GM10847 (cell line): ENCODE data around the gene LRRN4.

Experiments used
- POLR2A ChIP-seq: IDR thresholded peaks from 2 replicates; pipeline ENCODE4 v1.6.1; 2011; ENCODE audit not compliant: insufficient read length; ENCODE audit errors: extremely low read depth

Gene LRRN4

DNA sequence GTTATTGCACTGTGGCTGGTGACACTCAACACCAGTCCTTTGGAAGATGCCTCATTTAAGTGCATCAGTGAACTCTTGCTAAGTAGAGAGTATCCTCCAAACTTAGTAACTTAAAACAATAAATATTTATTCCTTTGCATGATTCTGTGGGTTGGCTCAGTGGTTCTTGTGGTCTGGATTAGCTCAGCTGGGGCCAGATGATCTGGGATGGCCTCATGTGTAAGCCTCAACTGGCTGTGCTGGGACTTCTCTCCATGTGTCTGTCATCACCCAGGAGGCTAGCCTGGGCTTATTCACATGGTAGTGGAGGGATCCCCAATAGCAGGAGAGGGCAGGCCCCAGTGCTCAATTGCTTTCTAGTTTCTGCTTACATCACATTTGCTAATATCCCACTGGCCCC, 8.3 kb downstream of the LRRN4 start:
- TF ChIP-seq POLR2A, result no peak

DNA sequence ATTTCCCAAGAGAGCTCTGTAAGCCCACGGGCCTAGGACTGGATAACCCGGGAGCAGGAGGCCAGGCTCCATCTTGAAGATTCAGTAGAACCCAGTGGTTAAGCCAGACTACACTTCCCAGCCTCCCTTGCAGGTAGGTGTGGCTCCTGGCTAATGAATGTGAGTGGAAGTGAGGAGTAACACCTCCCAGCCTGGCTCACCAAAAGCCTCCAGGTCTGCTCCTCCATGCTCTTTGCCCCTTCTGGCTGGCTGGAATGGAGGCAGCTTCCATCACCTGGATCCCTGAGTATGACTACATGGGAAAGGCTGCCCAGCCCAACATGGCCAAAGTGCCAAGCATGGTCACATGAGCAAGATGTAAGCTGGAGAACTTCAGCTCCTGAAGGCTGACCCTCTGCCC, 9.7 kb downstream of the LRRN4 start:
- no peak for TF ChIP-seq POLR2A

DNA sequence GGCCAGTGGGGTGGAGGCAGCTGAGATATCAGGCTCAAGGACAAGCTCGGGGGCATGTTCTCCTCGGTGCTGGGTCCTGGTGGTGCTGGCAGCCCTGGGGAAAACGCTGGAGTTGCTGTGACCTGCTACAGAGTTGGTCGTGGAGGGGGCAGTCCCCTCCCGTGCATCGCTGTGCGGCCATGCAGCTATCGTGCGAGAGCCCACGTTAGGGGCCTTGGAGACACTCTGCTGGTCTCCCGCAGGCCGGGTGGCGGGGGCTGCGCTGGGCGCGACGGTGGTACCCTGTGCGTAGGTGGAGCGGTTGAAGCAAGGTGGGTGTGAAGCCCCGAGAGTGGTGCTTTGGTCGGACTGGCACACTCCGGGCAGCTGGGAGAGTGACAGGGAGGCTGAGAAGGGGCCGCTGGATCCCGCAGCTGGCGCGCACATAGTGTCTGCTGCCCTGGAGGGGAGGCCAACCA, 12.0 kb downstream of the LRRN4 start:
- TF ChIP-seq POLR2A, result no peak

DNA sequence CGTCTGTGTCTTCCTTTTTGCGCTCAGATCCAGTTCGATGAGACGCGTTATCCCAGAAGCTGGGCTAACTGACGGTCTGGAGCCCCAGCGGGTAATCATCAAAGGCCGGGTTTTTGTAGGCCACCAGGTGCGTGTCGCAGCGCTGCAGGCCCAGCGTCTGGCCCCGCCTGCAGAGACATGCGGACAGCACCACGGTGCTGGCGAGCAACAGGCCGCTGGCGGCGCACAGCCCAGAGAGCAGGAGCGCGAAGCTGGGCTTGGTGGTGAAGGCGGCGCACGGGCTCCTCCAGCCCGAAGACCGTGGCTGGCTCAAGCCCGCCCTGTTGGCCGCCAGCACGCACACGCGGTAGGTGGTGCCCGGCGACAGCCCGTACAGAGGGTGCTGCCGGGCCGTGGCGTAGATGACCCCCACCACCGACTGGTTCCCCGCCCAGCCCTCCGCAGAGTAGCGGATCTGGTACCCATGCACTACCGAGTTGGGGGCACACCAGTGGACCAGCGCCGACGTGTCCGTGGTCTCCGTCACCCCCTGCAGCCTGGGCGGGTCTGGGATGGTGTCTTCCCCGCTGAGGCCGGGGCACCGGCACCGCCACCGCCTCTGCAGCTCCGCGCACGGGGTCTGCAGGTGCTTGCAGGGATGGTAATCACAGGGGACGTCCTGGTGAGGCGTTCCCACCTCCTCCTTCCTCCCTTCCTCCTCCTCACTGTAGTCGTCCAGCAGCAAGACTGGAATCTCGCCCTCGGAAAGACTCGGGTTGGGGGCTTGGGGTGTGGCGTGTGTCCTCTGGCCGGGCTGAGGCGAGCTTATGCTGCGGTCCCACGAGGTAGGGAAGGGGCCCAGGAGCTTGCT, 12.7 kb downstream of the LRRN4 start:
- TF ChIP-seq POLR2A, result no peak

DNA sequence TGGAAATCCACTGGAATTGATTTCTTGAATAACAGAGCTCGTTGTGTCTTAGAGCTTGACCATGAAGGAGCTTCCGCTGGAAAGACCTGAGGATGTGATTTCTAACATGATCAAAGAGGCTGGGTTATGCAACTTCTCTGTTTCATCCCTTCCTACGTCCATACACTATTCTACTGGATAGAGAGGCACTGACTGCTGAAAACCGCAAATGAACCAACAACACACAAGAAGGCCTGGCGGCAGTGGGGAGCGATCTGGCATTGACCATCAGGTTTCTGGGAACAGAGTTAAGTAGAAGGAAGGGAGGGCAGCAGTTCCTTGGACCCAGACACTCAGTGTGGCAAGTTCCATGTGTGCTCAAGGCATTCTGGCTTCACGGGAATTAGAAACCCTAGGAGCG, 13.3 kb downstream of the LRRN4 start:
- no peak for TF ChIP-seq POLR2A

DNA sequence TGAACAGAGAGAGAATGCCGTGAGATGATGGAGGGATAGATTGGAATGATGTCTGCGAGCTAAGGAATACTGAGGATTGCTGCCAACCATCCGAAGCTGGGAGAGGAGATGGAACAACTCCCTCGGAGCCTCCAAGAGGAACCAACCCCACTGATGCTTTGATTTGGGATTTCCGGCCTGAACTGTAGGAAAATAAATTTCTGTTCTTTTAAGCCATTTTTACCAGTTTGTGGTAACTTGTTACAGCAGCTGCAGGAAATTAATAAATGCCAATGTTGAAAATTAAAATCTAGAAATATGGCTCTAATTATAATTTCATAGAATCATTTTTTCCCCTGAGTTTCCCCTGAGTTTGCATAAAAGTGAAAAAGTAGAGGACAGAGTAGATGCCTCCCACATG, 14.1 kb downstream of the LRRN4 start:
- TF ChIP-seq POLR2A, result no peak

DNA sequence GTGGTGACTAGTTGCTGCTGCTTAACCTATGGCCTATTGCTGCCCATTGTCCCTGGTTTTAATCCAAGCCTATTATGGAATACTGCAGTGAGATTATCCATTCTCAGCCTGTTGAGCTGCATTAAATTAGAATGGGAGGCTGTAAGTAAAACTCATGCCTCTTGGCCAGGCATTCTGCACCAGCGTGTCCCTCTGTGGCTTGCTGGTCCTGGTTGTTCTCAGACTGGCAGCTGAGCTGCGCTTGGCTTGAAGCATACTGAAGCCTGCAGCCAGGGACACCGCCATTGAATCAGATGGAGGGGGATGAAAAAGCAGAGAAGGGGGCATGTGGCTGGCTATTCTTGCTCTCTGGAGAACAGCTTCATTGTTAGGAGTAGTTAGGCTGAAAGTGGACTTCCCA, 15.6 kb downstream of the LRRN4 start:
- no peak for TF ChIP-seq POLR2A

DNA sequence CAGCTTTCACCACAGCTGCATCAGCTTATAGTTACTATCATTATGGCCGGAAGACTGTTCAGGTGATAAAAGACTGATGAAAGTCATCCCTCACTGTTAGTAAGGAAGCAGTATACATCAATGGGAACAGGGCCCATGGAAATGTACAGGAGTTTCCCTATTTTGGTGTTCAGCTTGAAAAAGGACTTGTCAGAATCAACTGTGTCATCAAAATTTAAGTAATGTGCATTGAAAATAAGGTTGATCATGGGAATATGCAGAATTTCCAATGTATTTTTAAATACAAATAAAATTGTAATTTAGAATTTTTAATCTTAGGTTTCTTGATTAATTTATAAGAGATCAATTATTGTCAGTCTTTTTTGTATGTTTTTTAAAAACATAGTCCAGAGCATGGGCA, 16.8 kb downstream of the LRRN4 start:
- TF ChIP-seq POLR2A, result no peak

DNA sequence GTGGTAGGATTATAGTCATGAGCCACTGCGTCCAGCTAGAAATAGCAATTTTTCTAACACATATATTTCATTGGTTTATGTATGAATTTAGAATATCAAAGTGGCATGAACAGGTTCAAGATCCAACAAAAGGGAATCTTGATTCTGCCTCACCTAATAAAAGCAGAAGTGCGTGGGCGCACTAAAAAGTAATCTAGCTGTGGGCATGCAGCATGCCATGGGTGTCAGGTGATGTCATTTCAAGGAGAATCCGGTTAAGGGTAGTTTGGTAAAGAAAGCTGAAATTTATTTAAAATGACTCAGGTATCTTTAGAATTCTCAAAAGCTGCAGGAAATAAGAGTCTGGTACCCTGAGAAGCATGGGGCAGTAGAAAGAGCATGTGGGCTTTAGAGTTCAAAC, 17.6 kb downstream of the LRRN4 start:
- no peak for TF ChIP-seq POLR2A

DNA sequence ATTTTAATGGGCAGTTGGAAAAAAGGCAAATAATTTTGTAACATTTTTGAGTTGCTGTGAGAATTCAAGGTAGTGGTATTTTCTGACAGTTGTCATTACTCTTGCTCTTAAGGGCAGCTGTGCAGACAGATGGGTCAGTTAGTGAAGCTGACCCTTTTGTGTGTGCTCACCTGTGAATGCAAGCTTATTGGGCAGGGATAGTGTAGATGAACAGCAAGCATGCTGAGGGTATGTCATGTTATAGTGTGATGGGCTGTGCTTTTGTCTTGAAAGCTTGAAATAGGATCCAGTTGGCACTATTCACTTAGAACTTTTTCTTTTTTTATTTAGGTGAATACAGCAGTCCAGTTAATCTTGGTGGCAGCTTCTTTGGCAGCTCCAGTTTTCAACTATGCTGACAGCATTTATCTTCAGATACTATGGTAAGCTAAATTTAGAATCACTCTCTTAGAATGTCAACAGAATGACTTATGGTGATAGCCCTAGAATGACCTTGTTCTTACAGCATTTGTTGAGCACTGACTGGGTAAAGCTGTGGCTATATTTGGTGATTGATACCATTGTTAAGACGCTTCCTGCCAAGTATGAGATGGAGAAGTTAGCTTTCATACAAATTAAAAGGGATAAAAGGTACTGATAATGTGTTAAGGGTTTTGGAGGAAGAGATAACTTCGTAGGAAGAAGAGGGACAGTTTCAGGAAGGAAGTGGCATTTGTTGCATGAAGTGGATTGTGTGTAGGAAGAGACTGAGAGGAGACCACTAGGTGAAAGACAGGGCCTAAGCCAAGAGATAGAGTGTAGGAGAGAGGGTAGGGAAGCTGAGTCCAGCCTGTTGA, 19.5 kb downstream of the LRRN4 start:
- no peak for TF ChIP-seq POLR2A

DNA sequence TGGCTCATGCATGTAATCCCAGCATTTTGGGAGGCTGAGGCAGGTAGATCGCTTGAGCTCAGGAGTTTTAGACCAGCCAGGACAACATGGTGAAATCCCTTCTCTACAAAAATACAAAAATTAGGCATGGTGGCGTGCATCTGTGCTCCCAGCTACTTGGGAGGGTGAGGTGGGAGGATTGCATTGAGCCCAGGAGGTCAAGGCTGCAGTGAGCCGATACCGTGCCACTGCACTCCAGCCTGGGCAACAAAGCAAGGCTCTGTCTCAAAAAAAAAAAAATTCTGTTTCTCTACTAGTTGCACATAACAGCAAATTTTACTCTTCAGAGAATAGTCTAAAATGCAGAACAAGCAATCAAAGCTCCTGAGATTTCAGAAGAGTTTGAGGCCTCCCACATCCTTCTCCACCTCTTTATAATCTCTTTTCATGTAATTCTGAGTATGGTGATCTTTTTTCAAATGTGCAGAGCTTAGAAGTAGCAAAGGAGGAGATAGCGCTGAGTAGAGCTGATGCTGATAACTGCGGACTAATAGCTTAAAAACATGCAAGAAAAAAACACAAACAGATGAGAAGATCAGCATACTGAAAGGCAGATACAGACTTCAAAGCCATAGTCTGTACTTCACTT, 23.3 kb downstream of the LRRN4 start:
- no peak for TF ChIP-seq POLR2A

DNA sequence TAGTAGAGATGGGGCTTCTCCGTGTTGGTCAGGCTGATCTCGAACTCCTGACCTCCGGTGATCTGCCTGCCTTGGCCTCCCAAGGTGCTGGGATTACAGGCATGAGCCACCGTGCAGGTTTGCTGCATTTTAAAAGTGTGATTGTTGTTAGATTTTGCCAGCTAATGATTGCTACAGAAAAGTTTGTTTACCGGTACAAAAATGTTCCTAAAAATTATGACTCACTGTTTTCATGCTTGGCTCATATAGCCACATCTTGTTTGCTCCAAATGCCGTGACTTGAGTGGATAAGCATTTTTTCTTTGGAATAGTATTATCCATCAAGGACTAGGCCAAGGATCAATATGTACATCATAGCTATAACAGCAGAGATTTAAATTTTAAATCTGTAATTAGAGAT, 24.3 kb downstream of the LRRN4 start:
- no peak for TF ChIP-seq POLR2A

DNA sequence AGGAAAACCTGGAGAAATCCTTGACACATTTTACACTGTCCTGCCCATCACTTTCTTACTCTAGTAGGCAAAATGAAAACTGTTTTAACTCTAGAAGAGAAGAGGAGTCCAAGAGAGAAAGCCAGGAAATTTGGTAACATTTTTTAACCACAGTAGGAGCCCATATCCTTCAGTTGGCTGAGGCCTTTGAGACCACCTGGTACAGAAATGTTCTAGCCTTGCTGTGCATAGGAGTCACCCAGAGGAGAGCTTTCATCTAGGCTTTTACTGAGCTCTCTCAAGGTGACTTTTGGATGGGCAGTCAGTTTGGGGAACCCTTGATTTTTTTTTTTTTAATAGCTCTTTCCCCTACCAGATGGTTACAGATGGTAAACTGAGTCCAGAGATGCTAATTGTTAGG, 25.0 kb downstream of the LRRN4 start:
- no peak for TF ChIP-seq POLR2A

DNA sequence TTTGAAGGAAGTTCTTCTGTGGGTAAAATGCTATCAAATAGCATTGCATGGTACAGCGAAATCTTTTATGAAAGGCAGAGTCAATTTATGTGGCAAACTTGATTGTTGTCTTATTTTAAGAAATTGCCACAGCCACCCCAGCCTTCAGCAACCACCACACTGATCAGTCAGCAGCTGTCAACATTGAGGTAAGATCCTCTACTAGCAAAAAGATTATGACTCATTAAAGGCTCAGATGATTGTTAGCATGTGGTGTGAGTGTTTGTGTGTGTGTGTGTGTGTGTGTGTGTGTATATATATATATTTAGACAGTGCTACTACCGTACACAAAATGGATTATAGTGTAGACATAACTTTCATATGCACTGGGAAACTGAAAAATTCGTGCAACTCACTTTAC, 27.8 kb downstream of the LRRN4 start:
- TF ChIP-seq POLR2A, result no peak

DNA sequence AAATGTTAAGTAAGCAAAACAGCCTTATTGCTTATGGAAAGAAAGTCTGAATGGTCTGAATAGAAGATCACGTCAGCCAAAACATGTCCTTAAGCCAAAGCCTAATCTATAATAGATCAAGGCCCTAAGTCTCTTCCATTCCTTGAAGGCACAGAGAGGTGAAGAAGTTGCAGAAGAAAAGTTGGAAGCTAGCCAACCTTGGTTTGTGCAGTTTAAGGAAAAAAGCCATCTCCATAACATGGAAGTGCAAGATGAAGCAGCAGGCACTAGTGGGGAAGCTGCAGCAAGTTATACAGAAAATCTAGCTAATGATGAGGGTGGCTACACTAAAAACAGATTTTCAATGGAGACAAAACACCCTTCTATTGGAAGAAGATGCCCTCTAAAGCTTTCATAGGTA, 29.1 kb downstream of the LRRN4 start:
- TF ChIP-seq POLR2A, result no peak

DNA sequence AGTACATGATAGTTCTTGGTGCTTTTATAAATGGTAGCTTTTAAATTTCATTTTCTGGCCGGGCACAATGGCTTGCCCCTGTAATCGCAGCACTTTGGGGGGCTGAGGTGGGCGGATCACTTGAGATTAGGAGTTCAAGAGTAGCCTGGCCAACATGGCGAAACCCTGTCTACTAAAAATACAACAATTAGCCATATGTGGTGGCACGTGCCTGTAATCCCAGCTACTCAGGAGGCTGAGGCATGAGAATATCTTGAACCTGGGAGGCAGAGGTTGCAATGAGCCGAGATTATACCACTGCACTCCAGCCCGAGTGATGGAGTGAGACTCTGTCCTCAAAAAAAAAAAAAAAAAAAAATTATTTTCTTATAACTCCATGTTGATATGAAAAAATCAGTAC, 36.0 kb downstream of the LRRN4 start:
- no peak for TF ChIP-seq POLR2A

DNA sequence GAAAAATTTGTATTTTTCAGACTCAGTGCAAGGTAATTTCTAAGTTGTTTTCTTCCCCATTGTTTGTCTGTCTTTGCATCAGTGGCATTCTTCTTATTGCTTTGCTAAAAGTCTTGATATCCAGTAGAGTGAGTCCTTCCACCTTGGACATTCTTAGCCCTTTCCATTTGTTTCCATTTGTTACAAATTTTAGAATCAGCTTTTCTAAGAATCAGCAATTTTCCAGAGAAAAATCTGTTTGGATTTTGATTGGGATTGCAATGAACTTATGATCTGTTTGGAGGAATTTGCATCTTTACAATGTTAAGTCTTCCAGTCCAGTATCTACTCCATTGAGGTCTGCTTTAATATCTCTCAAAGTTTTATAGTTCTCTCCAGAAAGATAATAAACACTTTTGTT, 36.4 kb downstream of the LRRN4 start:
- TF ChIP-seq POLR2A, result no peak

DNA sequence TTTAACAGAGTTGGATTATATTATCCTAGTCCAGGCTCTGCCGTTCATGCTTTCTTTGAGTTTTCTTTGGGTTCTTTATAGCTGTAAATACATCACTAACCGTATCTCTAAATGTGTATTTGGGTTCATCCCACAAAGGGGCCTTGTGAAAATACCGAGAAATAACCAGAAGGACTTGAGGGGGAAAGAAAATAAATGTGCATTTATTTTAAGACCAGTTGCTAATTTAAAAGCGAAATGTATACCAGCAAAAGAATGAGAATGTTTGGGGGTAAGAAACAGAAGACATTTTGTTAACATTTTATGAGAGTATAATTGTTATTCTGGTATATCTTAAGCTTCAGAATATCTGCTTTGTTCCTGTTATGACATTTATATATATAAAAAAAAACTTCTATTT, 38.9 kb downstream of the LRRN4 start:
- no peak for TF ChIP-seq POLR2A
